SK-N-DZ (cell line): Measurements from ENCODE around the gene LDHAL6B.

Experiments used
- DNase-seq: peaks from one replicate; pipeline ENCODE4 v3.0.0-alpha.2; 2015; ENCODE audit warnings: low spot score
- small RNA-seq, 2 experiments: library from RNA; depleted of rRNA; stranded (forward); fragments of <200 nt; gene quantifications; one replicate each; pipeline ENCODE3, GENCODE V24; 2014

LDHAL6B gene

GRCh38 chr15:59251001-59251845 lies 44.6 kb downstream of the LDHAL6B start:
- DNase-seq = no peak

- no peak for DNase-seq
Observed at GRCh38 chr15:59252137-59252536, 45.5 kb downstream of the LDHAL6B start.

GRCh38 chr15:59255680-59256336 lies 49.2 kb downstream of the LDHAL6B start:
- no peak for DNase-seq

- DNase-seq = no peak
Observed at GRCh38 chr15:59256482-59256881, 49.8 kb downstream of the LDHAL6B start.

- no peak for DNase-seq
Observed at GRCh38 chr15:59257140-59257539, 50.5 kb downstream of the LDHAL6B start.

Small RNAs within 50 kb of the gene (small RNA-seq; reads per million reads assigned to genes)
- gene MIR2116 (0 reads per million in 2 experiments), gene RNU4-80P (0.08 to 0.13 reads per million in 2 experiments)
